Stimulated activated CD8-positive, alpha-beta memory T cell treated with anti-CD3 and anti-CD28 coated beads, Interleukin-4, amount 100 ng/mL, for 1 hour (primary cell): ENCODE results near the gene PRKD2.
A peak's percentile ranks its signal among the peaks of the same experiment; 100 is the strongest.

Source experiments
- DNase-seq, 2 donors: peaks; one replicate each; pipeline ENCODE4 v3.0.0-alpha.2; 2020; ENCODE audit warnings: low read depth in 2 of 2, low spot score in 1 of 2

The PRKD2 gene

DNA sequence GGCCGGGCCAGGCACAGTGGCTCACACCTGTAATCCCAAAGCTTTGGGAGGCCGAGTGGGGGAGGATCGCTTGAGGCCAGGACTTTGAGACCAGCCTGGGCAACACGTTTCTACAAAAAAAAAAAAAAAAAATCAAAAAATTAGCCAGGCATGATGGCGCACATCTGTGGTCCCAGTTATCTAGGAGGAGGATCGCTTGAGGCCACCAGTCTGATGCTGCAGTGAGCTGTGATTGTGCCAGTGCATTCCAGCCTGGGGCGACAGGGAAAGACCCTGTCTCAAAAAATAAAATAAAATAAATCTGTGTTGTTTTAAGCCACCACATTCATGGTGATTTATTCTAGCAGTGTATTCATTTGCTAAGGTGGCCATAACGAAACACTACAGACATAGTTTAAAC is 51.8 kb downstream of the PRKD2 start:
- DNase-seq = no peak

DNA sequence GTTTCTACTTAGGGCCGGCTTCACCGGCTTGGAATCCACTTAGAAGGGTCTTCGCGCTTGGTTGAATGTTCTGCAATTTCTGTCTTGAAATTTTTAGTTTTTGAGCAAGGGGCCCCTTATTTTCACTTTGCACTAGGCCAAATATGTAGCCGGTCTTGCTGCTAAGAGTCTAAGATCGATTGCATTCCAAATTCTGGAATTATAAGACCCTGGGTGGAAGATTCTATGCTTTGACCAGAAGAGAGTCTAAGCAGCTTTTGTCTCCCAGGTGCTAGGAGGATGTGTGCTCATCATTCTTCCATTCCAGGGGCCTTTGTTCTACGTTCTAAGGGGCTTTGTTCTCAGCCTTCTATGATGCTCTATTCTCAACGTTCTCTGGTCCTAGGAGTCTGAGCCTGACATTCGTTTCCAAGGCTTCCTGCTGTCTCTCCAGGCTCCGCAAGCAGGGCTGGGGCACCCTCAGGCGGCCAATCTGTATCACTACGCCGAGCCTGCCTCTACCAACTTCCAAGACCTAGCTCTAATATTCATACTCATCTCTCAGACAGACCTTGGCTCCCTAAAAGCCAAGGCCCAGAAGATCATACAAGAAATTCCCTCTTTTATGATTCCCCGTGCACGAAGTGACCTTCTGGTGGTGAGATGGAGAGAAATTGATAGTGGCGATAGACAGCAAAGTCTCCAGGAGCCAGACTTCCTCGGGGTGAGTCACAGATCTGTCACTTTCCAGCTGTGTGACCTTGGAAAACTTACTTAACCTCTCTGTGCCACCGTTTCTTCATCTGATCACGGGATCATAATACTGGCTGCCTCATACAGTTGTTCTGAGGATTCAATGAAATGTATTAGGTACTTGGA is 55.0 kb downstream of the PRKD2 start:
- peak; percentile 28 to 48 for DNase-seq

DNA sequence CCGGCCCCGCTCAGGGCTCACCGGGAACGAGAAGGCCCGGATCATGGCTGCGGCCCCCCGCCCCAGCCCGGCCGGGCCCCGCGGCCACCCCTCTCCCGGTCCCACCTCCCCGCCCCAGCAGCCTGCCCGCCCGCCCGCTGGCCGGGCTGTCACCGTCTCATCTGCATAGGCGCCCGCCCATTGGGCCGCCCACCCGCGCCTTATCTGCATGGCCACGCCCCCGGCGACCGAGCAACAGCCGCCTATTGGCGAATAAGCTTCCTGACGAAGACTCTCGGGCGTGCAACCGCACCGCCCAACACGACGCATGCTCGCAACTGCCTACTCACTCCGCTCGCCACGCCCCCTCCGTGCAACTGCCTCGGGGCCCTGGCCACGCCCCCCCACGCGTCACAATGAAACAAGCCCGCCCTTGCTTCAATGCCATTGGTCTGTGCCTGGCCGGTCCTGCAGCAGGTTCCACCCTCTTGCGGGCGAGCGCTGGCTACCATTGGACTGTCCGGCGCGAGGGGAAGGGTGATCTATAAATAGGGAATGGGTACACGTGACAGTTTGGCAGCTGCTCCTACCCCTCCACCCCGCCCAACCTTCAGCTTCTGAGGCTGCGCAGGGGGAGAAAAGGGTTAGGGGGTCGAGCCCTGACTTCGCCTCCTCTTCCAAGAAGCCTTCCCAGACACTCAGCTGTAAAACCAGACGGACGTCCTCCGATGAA is 55.7 kb downstream of the PRKD2 start, which contains the start of gene DACT3:
Gene DACT3 (minus strand): TSS at position 163 of the 712 bp plus-strand sequence. CDS start 118 bp downstream, at position 45.
- DNase-seq = peak; percentile 99 to 100

DNA sequence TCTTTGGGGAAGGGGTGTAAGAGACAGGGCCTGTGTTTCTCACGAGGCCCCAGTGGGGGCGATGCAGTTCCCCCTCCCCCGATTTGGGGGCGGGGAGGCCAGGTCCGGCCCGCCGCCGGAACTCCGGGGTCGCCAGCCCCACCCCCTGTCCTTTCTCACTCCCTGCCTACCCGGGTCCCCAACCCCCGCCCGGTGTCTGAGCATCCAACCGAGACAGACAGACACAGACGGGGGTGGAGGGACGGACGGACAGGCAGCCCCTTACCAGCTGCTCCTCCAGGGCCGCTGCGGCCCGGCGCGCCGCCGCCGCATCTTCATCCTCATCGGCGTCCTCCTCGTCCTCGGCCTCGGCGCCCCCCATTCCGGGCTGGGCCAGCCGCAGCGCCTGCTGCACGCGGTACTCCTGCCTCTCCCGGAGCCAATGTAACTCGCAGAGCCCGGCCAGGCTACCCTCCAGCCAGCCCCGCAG is 56.3 kb downstream of the PRKD2 start:
- no peak for DNase-seq

DNA sequence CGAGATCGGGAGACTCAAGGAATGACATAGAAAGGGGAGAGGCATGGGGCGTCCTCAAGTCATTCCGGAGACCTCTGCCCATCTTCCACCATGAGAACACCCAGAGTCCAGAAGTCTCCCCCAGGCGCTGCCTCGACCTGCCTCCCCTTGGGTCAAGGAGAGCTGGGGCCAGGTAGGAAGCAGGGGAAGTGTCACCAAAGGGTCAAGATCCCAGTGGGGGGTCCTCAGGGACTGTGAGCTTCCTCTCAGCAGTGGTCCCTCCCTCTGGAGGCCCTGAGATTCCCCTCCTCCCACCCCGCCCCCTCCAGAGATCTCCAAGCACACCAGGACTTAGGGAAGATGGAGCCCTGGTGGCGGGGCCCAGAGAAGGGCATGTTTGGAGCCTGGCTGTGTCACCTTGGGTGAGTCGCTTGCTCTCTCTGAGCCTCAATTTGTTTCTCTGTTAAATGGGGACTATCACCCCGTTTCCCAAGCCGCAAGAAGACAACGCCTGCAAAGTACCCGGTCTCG is 56.9 kb downstream of the PRKD2 start:
- no peak for DNase-seq

DNA sequence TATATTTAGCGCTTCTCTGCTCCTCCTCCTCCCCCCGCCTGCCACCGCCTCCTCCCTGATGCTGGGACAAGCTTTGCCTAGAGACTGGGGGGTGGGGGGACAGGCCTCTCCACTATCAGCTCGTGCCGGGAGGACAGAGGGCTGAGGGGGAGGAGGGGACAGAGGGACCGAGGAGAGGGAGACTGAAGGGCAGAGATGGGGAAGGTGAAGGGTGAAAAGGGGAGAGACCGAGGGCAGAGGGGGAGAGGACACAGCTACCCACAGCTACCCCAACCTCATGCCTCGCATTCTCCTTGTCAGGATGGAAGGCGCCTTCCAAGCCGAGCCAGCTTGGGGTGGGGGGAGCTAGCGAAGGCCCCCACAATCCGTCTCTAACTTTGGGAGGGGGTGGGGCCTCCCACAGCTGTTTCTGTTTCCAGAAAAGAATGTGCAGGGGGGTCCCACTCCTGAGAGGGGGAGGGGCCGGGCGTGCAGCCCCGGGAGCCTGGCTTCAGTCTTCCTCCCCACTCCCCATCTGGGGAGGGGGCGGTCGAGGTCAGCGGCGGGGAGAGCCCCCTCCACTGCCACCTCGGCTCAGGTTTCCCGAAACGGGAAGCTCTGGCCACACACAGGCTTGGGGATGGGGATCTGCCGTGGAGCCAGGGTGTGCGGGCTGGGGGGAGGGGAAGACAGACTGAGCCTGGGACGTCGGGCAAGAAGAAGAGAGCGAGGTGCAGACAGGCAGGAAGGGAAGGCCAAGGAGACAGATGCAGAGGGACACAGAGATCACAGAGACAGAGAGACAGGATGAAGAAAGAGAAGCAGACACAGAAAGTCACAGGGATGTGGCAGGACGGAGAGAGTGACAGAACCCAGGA is 57.5 kb downstream of the PRKD2 start:
- DNase-seq = no peak

DNA sequence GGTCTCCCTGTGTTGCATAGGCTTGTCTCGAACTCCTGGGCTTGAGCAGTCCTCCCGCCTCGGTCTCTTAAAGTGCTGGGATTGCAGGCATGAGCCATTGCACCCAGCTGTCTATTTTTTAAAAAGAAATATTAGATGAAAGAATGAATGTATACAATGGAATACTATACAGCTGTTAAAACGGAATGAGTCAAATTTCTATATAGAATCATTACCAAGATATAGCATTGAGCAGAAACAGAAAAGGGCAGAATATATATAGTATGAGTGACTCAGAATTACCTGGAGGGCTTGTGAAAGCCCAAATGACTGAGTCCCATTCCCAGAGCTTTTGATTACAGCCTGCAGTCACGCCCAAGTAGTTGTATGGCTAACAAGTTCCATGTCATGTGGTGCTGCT is 60.4 kb downstream of the PRKD2 start:
- DNase-seq = no peak

DNA sequence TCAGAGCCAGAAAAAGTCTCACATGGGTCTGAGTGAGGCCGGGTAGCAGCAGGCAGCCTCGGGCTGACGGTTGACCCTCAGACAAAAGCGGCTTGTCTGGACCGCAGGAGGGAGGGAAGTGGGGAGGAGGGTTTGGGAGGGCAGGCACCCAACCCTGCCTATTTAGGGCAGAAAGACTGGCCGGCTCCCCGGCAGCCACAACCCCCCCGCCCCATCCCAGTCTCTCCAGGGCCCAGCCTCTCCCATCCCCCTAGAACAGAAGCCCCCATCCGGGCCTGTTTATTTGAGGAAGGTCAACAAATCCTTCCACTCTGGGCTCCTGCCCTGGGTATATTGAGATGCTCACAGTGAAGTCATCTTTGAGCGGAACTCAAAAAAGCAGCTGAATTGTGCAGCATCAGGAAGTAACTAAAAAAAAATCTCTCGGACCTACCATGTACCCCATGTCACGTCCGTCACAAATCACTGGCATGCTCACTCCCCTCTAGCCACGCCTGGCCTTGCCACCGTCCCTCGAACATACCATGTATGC is 62.2 kb downstream of the PRKD2 start:
- DNase-seq = no peak

DNA sequence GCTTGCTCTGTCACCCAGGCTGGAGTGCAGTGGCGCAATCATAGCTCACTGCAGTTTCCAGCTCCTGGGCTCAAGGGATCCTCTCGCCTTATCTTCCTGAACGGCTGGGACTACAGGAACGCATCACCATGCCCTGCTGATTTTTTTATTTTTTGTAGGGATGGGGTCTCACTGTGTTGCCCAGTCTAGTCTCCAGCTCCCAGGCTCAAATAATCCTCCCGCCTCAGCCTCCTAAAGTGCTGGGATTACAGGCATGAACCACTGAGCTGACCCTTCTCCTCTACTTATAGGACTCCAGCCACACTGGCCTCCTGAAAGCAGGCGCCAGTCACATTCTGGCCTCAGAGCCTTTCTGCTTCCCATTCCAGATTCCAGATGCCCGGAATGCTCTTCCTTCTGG is 66.5 kb downstream of the PRKD2 start:
- no peak for DNase-seq

DNA sequence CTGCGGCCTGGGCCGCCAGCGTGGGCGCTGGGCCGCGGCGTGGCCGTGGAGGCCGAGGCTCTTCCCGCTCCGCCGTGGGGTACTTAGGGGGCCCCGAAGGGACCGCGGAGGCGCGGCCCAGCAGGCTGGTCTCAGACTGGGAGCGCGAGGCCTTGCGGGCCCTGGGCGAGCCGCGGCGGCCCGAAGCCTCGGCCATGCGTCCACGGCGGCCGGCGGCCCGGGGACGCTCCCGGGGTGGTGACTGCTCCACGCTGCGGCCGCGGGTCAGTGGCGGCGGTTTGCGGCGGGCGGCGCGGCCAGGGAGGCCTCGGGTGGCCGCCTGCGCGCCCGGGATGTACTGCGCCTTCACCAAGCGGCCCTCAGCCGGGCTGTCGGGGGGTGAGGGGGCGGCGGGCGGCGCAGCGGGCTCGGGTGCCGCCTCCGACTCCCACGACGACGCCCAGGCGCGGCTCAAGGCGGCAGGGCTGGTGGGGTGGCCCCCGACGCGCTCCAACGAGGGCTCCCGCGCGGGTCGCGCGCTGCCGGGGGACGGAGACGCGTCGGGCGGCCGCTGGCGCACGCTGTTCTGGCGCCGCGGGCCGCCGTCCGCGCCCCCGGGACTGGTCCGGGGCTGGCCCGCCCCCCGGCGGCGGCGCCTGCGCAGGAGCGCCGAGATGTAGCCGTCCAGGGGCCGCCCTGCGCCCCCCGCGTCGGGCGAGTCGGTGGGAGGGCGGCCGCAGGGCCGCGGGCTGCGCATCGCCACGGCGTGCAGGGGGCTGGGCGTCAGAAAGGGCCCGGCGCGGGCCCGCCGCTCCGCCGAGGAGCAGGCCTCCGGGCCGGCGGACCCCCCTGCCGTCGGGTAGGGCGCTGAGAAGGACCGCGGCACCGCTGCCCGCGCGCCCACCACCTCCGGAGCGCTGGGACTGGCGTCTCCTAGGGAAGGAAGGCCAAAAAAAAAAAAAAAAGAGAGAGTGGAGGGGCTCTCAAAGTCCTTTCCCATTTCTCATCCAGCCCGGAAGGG is 67.7 kb downstream of the PRKD2 start:
- no peak for DNase-seq

DNA sequence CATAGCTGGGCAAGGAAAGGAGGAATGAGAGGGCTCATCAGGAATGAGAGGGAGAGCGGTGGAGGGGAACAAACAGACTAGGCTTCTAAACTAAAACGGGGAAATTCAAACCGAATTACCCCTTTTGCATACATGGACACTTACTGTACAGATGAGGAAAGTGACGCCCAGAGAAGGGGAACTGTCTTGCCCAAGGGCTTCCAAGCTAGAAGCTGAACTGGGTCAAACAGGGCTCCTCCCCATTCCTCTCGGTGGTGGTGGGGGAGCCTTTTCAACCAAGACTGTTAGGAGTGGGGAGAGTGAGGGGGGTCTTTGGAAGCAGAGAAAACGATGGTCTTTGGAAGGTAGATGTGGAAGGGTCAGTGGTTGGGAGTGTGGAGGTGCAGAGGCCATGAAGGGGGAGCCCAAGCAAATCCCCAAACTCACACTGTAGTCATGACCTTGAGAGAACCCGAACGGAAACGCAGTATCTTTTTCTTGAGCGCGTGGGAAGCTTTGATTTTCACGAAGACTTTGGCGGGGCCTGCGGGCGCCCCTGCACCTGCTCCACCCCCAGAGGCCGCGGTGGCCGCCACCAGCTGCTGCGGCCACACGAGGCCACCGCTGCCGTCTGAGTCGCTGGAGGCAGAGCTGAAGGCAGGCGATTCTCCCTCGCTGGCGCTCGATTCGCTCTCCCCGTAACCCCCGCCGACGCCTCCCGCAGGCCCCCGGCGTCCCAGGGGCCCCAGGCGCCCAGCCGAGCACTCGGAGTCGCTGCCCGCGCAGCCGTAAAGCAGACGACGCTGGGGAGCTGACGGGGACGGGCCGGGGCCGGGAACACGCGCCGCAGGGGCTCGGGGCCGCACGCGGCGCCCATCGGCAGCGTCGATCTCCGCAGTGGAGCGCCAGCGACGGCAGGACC is 68.6 kb downstream of the PRKD2 start:
- DNase-seq = no peak

DNA sequence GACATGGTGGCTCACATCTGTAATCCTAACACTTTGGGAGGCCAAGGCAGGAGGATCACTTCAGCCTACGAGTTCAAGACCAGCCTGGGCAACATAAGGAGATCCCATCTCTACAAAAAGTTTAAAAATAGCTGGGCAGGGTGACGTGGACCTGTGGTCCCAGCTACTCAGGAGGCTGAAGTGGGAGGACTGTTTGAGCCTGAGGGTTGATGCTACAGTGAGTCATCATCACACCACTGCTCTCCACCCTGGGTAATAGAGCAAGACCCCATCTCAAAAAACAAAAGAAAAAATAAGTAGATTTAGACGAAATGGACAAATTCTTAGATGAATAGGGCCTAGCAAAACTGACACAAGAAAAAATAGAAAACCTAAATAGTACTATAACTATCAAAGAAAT is 70.5 kb downstream of the PRKD2 start:
- DNase-seq = no peak

DNA sequence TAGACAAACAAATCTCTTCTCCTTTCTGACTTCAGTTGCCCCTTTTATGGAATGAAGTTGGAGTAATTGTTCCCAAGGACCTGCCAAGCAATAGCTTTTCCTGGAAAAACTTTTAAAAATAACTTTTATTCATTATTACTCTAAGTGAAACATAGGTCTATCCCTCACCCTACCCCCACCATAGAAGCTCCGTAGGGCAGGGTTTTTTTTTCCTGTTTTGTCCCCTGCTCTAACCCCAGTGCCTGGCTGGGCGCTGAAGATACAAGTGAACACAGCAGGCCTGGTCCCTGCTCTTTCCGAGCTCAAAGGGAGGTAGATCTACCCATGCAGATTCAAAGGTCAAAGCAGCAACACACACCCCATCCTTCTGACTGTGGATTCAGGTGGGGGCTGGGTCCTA is 72.2 kb downstream of the PRKD2 start:
- no peak for DNase-seq

DNA sequence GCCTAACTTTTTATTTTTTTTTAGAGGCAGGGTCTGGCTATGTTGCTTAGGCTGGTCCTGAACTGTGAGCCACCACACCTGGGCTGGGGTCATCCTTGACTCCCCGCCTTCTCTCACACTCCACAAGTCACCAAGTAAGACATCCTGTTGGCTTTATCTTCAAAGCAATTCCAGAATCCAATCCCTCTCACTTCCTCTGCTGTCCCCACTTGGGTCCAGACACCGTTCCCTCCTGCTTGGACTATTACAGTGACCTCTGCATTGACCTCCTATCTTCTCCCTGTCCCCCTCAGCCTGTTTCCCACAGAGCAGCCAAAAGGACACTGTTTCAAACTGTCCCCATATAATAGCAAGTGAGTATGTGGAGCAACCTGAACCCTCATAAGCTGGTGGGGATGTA is 76.3 kb downstream of the PRKD2 start:
- no peak for DNase-seq

DNA sequence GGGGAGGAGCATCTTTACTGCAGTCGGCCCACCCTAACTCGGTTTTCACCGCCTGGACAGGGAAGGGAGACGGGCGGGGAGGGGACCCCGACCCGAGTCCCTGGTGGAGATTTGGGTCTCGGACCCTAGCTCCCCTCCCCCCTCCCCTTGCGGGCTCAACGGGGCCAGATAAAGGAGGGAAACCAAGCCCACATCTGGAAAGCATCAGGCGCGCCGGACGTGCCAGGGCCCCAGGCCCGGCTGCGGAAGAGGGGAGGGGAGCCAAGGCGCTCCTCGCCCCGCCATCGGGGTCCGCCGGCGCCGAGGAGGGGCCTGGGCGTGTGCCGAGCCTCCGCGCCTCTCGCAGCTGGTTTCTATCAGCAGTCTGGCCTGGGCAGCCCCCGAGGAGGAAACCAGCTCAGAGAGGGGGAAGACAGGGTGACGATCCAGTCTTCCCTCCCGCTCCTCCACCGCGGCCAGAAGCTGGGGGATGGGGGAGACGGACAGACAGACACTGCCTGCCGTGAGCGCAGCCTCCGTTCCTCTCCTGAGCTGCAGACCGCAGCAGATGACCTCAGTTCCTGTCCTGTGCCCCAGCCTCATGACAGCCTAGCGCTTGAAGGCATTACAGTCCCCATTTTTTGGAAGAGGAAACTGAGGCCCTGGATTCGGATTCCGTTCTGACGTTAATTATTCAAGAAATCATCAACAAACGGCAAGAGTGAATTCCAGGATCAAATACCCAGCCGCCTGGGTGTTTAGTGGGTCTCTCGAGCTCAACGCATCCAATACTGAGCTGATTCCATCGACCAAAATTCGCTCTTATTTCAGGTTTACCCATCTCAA is 77.3 kb downstream of the PRKD2 start:
- no peak for DNase-seq

DNA sequence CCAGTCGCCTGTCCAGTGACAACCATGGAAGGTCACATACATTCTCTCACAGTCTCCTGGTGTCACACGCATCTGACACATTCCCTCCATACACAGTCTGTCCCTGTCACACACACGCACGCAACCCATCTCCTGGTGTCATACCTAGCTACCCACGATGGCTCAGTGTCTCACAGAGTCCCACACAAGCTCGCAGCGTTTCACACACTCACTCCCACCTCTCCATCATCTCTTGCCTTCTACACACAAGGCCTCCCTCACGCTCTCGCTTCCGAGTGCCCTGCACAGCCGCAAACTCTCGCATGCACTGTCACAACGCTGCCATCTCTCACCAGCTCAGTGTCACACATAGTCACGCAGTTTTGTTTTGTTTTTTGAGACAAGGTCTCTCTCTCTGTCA is 79.7 kb downstream of the PRKD2 start:
- DNase-seq = no peak

DNA sequence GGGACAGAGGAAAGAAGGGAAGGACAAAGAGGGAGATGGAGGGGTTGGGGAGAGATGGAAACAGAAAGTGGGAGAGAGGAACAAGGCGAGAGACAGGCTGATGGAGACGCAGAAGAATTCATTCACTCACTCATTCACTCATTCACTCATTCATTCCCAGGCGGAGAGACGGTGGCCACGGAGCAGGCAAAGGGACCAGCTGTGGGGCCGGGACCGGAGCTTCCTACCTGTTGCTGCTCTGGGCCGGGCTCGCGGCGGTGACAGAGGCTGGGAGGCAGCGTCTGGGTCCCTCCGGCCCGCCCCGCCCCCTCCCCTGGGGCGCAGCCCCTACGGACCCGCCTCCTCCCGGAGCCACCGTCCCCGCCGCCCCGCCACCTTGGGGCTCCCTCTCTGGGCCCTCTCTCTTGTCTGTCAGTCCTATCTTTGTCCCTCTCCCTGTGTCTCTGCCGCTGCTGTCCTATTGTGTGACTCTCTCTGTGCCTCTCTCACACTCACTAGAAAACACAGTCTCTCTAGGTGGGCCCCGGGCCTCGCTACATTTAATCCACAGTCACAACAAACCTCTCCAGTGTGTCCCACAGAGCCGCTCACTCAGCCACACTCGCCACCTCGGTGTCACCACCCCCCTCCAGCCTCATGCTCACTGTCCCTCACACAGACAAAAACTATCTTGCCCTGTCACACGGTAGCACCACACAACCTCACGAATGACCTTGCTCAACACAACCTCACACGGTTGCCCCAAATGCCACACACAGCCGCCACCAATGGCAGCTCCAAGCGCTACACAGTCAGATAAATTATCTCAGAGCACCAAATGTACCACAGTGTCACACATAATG is 80.8 kb downstream of the PRKD2 start, which contains the start of gene GNG8:
Gene GNG8 (minus strand): TSS at position 283 of the 842 bp plus-strand sequence. CDS start 1,520 bp downstream, outside the sequence.
- DNase-seq = no peak
